OCI-LY3 (cell line): Measurements from ENCODE around the gene SPATA16.

Experiments used
- CTCF ChIP-seq: fragments of 200-600, 300-600 bp; sonication (generic); IDR thresholded peaks from 2 replicates; pipeline ENCODE4 v1.5.1; 2014; ENCODE audit warnings: antibody characterized with exemption, low read length, low read depth
- EZH2phosphoT487 ChIP-seq: fragments of 200-600 bp; shearing (Covaris generic); IDR thresholded peaks from 2 replicates; pipeline ENCODE4 v1.6.1; 2018; ENCODE audit warnings: antibody characterized with exemption, mixed run types, low read depth

GRCh38 chr3:173066044-173067004 lies 74.7 kb downstream of the SPATA16 start:
- TF ChIP-seq CTCF (no peak), EZH2phosphoT487 (no peak)
